CD4-positive, alpha-beta T cell treated with Interleukin-10 for 1 hour (primary cell): ENCODE measurements around the gene PPP2R2C.

Experiments used
- DNase-seq: peaks from one replicate; pipeline ENCODE4 v3.0.0-alpha.2; 2020

Gene PPP2R2C

GRCh38 chr4:6278801-6279197 is 193.6 kb downstream of the PPP2R2C start:
- DNase-seq, result no peak

GRCh38 chr4:6277935-6278800 is 194.2 kb downstream of the PPP2R2C start:
- DNase-seq, result no peak

- no peak for DNase-seq
Observed at GRCh38 chr4:6277139-6277802, 195.1 kb downstream of the PPP2R2C start.

GRCh38 chr4:6275898-6276806 is 196.3 kb downstream of the PPP2R2C start:
- no peak for DNase-seq

GRCh38 chr4:6275351-6275750 is 197.1 kb downstream of the PPP2R2C start:
- no peak for DNase-seq

GRCh38 chr4:6273661-6273990 is 198.8 kb downstream of the PPP2R2C start:
- no peak for DNase-seq

- no peak for DNase-seq
Observed at GRCh38 chr4:6272863-6273660, 199.4 kb downstream of the PPP2R2C start.

- DNase-seq, result no peak
Observed at GRCh38 chr4:6271701-6272465, 200.5 kb downstream of the PPP2R2C start.

GRCh38 chr4:6271206-6271605 is 201.2 kb downstream of the PPP2R2C start:
- no peak for DNase-seq

GRCh38 chr4:6270636-6271121 is 201.7 kb downstream of the PPP2R2C start:
- no peak for DNase-seq
